Ectodermal cell (in vitro differentiated cells): ENCODE results near the gene MAGEB17.

Source experiments
- H3K27ac ChIP-seq: 2 replicates; pipeline ENCODE4 v1.7.0; 2013; ENCODE audit warnings: mild to moderate bottlenecking, low read depth, low read length; ENCODE audit not compliant: insufficient read depth, poor library complexity, severe bottlenecking
- H3K27me3 ChIP-seq: 2 replicates; pipeline ENCODE4 v1.7.0; 2013; ENCODE audit warnings: mild to moderate bottlenecking, low read length; ENCODE audit not compliant: insufficient read depth, control insufficient read depth, poor library complexity, severe bottlenecking
- H3K36me3 ChIP-seq: one replicate; pipeline ENCODE4 v1.7.0; 2013; ENCODE audit warnings: low read length; ENCODE audit not compliant: control insufficient read depth, insufficient read depth
- H3K4me1 ChIP-seq: one replicate; pipeline ENCODE4 v1.7.0; 2013; ENCODE audit warnings: low read length; ENCODE audit not compliant: control insufficient read depth, insufficient read depth
- H3K4me3 ChIP-seq: 2 replicates; pipeline ENCODE4 v1.7.0; 2013; ENCODE audit warnings: low read depth, low read length, control low read depth; ENCODE audit not compliant: insufficient read depth
- H3K9me3 ChIP-seq: 2 replicates; pipeline ENCODE4 v1.7.0; 2013; ENCODE audit warnings: mild to moderate bottlenecking, low read length, moderate library complexity; ENCODE audit not compliant: control insufficient read depth
- WGBS, 2 experiments: methylation state at CpG; one replicate each; pipeline ENCODE4 v1.1.7; 2013; ENCODE audit warnings: missing lambda C conversion rate in 2 of 2; 5-methylcytosine and 5-hydroxymethylcytosine counted together

Gene MAGEB17

GRCh38 chrX:16202943-16203342, 35.7 kb downstream of the MAGEB17 start:
- Histone ChIP-seq H3K27ac (no peak overlapping the region), H3K4me1 (no peaks in the 10 kb centered on the region), H3K36me3 (no peaks in the 10 kb centered on the region), H3K9me3 (no peaks in the 10 kb centered on the region), H3K4me3 (no peak overlapping the region), H3K27me3 (no peaks in the 10 kb centered on the region)
- 94 to 97% methylated on average over 4 of the region's 4 CpGs for WGBS, 2 experiments

DNA sequence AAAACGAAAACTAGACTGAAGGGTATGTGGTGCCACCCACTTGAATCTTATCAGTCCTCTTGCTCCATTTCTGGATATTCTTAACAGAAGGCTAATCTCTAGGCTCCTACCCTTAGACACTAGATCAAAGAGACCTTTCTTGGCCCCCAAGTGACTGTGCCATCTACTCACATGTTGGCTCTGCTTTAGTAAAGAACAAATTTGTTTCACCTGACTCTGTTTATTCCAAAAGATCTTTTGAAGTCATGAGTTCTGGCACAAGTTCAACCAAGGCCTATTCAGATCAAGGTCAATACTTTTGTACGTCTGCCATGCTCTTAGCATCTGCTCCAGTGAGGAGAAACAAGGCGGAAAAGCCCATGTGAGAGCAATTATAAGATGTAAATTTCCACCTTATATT, 37.3 kb downstream of the MAGEB17 start:
- no peaks in the 10 kb centered on the region for H3K4me1 ChIP-seq
- no peak overlapping the region for H3K4me3 ChIP-seq
- no peaks in the 10 kb centered on the region for H3K9me3 ChIP-seq
- 90 to 94% methylated on average over 2 of the region's 3 CpGs for WGBS, 2 experiments
- no peaks in the 10 kb centered on the region for H3K27me3 ChIP-seq
- no peaks in the 10 kb centered on the region for H3K36me3 ChIP-seq
- H3K27ac ChIP-seq = no peak overlapping the region

- H3K27me3 ChIP-seq = no peaks in the 10 kb centered on the region
- WGBS, 2 experiments = 95 to 97% methylated on average over 3 of the region's 3 CpGs
Observed at GRCh38 chrX:16205840-16206239, 38.6 kb downstream of the MAGEB17 start.

GRCh38 chrX:16207634-16208033, 40.4 kb downstream of the MAGEB17 start:
- Histone ChIP-seq H3K27me3 (no peaks in the 10 kb centered on the region), H3K4me1 (no peaks in the 10 kb centered on the region)

More at GRCh38 chrX:16205840-16206239, 38.6 kb downstream of the MAGEB17 start:
- Histone ChIP-seq H3K4me3 (no peak overlapping the region), H3K36me3 (no peaks in the 10 kb centered on the region), H3K27ac (no peak overlapping the region), H3K4me1 (no peaks in the 10 kb centered on the region), H3K9me3 (no peaks in the 10 kb centered on the region)

GRCh38 chrX:16208601-16209000, 41.3 kb downstream of the MAGEB17 start:
- H3K9me3 ChIP-seq = no peaks in the 10 kb centered on the region
- H3K4me3 ChIP-seq = no peak overlapping the region
- H3K27ac ChIP-seq = no peak overlapping the region
- no peaks in the 10 kb centered on the region for H3K27me3 ChIP-seq
- H3K36me3 ChIP-seq = no peaks in the 10 kb centered on the region
- H3K4me1 ChIP-seq = no peaks in the 10 kb centered on the region
- WGBS, 2 experiments = 88 to 91% methylated on average over 4 of the region's 4 CpGs

More at GRCh38 chrX:16207634-16208033, 40.4 kb downstream of the MAGEB17 start:
- Histone ChIP-seq H3K4me3 (no peak overlapping the region), H3K9me3 (no peaks in the 10 kb centered on the region), H3K27ac (no peak overlapping the region), H3K36me3 (no peaks in the 10 kb centered on the region)
- WGBS, 2 experiments = 88 to 100% methylated on average over 1 of the region's 1 CpG

DNA sequence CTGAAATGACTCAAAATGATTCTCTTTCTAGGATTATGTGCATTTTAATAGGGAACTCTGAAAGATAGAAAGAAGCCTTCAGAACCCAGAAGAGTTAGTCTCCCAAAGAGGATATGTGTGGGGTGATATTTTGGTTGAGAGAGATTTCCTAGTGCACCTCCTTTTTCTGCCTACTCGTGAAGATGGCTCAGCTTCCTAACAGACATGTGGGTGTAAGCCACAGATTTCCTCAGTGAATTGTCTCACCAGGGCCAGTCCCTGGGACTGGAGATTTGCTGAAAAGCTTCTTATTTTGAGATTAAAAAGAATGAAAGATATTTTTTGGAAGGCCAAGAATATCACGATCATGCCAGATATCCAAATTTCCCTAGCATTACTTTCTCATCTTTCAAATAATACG, 42.8 kb downstream of the MAGEB17 start:
- Histone ChIP-seq H3K36me3 (no peaks in the 10 kb centered on the region), H3K9me3 (no peaks in the 10 kb centered on the region), H3K27me3 (no peaks in the 10 kb centered on the region), H3K27ac (no peak overlapping the region), H3K4me3 (no peak overlapping the region), H3K4me1 (no peaks in the 10 kb centered on the region)
- 94% methylated on average over 2 to 3 of the region's 3 CpGs for WGBS, 2 experiments

DNA sequence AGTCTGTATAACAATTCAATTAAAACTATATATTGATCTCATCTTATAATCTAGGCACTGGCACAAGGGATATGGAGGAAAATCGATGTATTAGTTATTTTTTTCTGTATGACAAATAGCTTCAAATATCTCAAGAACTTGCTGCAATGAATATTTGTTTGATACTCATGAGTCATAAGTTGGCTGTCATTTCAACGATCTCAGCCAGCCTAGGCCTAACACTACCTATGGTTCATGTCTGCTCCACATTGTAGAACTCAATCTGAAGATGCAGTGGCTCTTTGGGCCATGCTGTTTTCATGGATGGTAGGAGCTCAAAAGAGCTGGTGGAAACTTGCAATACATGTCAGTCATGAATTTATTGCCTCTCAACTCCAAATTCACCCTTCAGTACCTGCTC, 44.7 kb downstream of the MAGEB17 start:
- Histone ChIP-seq H3K27ac (no peak overlapping the region), H3K4me3 (no peak overlapping the region), H3K36me3 (no peaks in the 10 kb centered on the region), H3K9me3 (no peaks in the 10 kb centered on the region), H3K4me1 (no peaks in the 10 kb centered on the region), H3K27me3 (no peaks in the 10 kb centered on the region)
- 98 to 100% methylated on average over 1 to 2 of the region's 2 CpGs for WGBS, 2 experiments

GRCh38 chrX:16212436-16212835, 45.2 kb downstream of the MAGEB17 start:
- H3K36me3 ChIP-seq = no peaks in the 10 kb centered on the region
- H3K4me1 ChIP-seq = no peaks in the 10 kb centered on the region
- no peaks in the 10 kb centered on the region for H3K27me3 ChIP-seq
- no peak overlapping the region for H3K4me3 ChIP-seq
- H3K27ac ChIP-seq = no peak overlapping the region
- H3K9me3 ChIP-seq = no peaks in the 10 kb centered on the region

DNA sequence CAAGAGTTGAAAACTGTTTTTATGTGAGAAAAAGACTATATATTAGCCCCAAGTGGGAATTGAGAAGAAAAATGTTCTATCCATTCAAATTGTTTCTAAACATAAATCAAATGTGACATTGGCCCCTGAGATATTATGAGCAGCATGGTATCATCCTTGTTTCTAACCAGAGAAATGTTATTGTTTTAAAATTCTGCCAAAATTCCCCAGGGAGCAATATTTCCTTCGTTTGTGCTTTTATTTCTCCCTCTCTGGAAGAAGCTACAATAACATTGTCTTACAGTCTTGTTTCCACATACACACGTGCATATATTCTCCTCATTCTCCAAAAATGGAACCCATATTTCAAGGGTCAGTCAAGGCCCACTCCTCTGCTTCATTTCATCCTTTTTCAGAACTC, 46.7 kb downstream of the MAGEB17 start:
- 83 to 88% methylated on average over 2 of the region's 2 CpGs for WGBS, 2 experiments
- H3K27me3 ChIP-seq = no peaks in the 10 kb centered on the region
- H3K4me1 ChIP-seq = no peaks in the 10 kb centered on the region
- H3K9me3 ChIP-seq = no peaks in the 10 kb centered on the region
- H3K36me3 ChIP-seq = no peaks in the 10 kb centered on the region
- no peak overlapping the region for H3K4me3 ChIP-seq
- H3K27ac ChIP-seq = no peak overlapping the region

DNA sequence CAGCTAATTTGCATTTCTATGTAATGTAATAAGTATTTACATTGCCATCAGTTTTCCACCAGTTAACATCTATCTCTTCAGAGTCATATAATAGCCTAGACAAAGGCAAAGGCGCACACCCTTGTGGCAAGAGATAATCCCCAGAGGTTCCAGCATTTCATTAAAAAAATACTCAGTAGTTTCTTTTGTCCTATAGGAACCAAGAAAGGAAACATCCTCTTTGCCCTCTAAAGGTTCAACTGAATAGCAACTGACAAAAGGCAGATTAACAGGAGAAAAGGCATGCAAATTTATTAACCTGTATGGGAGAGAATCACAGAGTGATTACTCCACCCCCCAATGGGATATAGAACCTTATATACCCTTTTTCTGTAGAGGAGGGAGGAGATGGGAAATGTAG, 48.4 kb downstream of the MAGEB17 start:
- 8% methylated on average over 1 of the region's 1 CpG; no CpG with 5 or more reads in 1 of the 2 experiments for WGBS, 2 experiments
- Histone ChIP-seq H3K27ac (no peak overlapping the region), H3K4me1 (no peaks in the 10 kb centered on the region), H3K4me3 (no peak overlapping the region), H3K9me3 (no peaks in the 10 kb centered on the region), H3K36me3 (no peaks in the 10 kb centered on the region), H3K27me3 (no peaks in the 10 kb centered on the region)
